Upper lobe of left lung (tissue), 6 donors: ENCODE data around the gene SLC6A4. TPM values are rescaled to one million over a fixed set of nuclear protein-coding genes. Genes with fewer than 3 reads are reported as not detected.
A peak's percentile ranks its signal among the peaks of the same experiment; 100 is the strongest.

Experiments
- ATAC-seq, 2 donors: fragments of 200-7000 bp; cut with Tn5 transposase; one replicate each; pipeline ENCODE4 v1.9.1; 2022; ENCODE audit warnings: mild to moderate bottlenecking in 2 of 2, moderate library complexity in 2 of 2; ENCODE audit not compliant: low FRiP score in 2 of 2
- DNase-seq, 2 donors: peaks; one replicate each; pipeline ENCODE4 v3.0.0-alpha.2; 2019 to 2020
- H3K27ac ChIP-seq, 4 donors: fragments of 200-600 bp; sonication (generic); one replicate each; pipeline ENCODE4 v1.5.1; 2016 to 2019
- H3K27me3 ChIP-seq, 4 donors: fragments of 200-600 bp; sonication (generic); one replicate each; pipeline ENCODE4 v1.5.1; 2017 to 2019
- H3K36me3 ChIP-seq, 4 donors: fragments of 200-600 bp; sonication (generic); one replicate each; pipeline ENCODE4 v1.5.1; 2016 to 2019
- H3K4me1 ChIP-seq, 4 donors: fragments of 200-600 bp; sonication (generic); one replicate each; pipeline ENCODE4 v1.5.1; 2018 to 2019
- H3K4me3 ChIP-seq, 4 donors: fragments of 200-600 bp; sonication (generic); one replicate each; pipeline ENCODE4 v1.5.1; 2017 to 2019; ENCODE audit warnings: mild to moderate bottlenecking in 2 of 4, moderate library complexity in 1 of 4
- H3K9me3 ChIP-seq, 4 donors: fragments of 200-600 bp; sonication (generic); one replicate each; pipeline ENCODE4 v1.5.1; 2018 to 2019
- EP300 ChIP-seq, 4 donors: sonication (generic); formaldehyde crosslinking; IDR thresholded peaks; one replicate each; pipeline ENCODE4 v1.5.1; 2017; ENCODE audit warnings: antibody characterized with exemption in 4 of 4, control low read depth in 2 of 4
- POLR2A ChIP-seq, 4 donors: fragments of 450-650 bp; IDR thresholded peaks; one replicate each; pipeline ENCODE4 v1.5.1; 2016 to 2017; ENCODE audit warnings: antibody characterized with exemption in 4 of 4, mild to moderate bottlenecking in 2 of 4
- POLR2AphosphoS5 ChIP-seq, 2 donors: sonication (generic); formaldehyde crosslinking; IDR thresholded peaks; one replicate each; pipeline ENCODE4 v1.5.1; 2017; ENCODE audit warnings: antibody characterized with exemption in 2 of 2
- WGBS, 2 donors: methylation state at CpG; one replicate each; pipeline ENCODE4 v1.1.5; 2017 to 2018; 5-methylcytosine and 5-hydroxymethylcytosine counted together
- total RNA-seq, 6 donors: library from RNA; depleted of rRNA in 4 of 6; stranded (reverse); fragments of >200 nt in 4 of 6; gene quantifications; one replicate each; pipeline versions ENCODE4 v1.1.0 to v1.2.1, GENCODE V29; 2016 to 2021
- TF ChIP-seq, protein P1 (sequence below), 6 experiments: fragments of 450-650 bp in 4 of 6; fragments of 200-600 bp in 2 of 6; sonication (generic) in 2 of 6; IDR thresholded peaks; one replicate each; pipeline ENCODE4 v1.5.1; 2016 to 2019; ENCODE audit warnings: antibody characterized with exemption in 6 of 6
- donor health status: DM: no; HTN: no; CAD: no; lungs with moderate emphysema.
- donor health status: DM: no; HTN: yes; CAD: no; lungs with severe emphysema.

The SLC6A4 gene
- total RNA-seq, result 100 to 1,000 TPM in 2 of 6 donors, 10 to 100 TPM in 4; 14.7 to 289 (median 44.8) TPM

DNA sequence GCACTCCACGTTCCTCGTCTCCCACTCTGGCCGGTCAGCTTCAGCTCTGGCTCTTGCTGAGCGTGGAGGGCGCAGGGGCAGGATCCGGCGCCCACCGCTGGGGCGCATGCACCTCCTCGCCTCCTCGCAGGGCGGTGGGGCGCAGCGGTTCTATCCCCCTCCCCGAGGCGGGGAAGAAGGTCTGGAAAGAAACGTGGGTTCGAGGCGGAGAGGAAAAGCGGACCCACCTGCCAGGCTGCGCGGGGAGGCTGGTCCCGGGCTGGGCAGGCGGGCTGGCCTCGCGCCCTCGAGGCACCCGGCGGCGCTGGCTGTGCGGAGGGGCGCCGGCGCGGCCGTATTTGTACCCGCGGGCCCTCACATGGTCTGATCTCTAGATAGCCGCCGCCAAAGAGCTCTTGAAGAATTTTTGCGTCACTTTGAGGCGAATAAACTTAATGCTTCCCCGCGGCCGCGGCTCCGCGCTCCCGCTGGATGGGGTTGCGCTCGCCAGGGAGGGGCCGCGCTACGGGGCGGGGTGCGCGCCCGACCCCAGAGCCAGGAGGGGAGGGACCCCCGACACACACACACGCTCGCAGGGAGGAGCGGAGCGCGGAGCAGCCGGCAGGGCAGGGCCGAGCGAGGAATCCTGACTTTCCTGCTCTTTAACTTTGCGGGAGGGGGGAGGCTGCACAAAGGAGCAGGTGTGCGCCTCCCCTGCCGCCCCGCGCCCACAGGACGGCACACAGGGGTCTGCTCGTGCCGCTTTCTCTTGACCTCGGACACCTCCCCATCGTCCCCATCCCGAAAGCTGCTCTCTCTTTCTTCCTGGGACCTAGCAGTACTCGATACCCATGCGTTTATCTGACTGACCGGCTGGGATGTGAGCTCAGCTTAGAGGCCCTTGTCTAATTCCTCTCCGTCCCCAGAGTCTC, at the start of gene SLC6A4:
Gene SLC6A4, minus strand, starts transcription at position 312 of the 911 bp plus-strand sequence. CDS start 13,739 bp downstream, outside the sequence.
- peak in 1 of 2 donors; percentile 53 for ATAC-seq
- TF ChIP-seq POLR2A (IDR thresholded peaks at IDR 0.05) (peak in 3 of 4 donors; percentile 39 to 76 (median 46)), POLR2AphosphoS5 (IDR thresholded peaks at IDR 0.05) (peak in 1 of 2 donors; percentile 56), EP300 (IDR thresholded peaks at IDR 0.05) (no peak)
- TF ChIP-seq, protein P1, sequence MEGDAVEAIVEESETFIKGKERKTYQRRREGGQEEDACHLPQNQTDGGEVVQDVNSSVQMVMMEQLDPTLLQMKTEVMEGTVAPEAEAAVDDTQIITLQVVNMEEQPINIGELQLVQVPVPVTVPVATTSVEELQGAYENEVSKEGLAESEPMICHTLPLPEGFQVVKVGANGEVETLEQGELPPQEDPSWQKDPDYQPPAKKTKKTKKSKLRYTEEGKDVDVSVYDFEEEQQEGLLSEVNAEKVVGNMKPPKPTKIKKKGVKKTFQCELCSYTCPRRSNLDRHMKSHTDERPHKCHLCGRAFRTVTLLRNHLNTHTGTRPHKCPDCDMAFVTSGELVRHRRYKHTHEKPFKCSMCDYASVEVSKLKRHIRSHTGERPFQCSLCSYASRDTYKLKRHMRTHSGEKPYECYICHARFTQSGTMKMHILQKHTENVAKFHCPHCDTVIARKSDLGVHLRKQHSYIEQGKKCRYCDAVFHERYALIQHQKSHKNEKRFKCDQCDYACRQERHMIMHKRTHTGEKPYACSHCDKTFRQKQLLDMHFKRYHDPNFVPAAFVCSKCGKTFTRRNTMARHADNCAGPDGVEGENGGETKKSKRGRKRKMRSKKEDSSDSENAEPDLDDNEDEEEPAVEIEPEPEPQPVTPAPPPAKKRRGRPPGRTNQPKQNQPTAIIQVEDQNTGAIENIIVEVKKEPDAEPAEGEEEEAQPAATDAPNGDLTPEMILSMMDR (IDR thresholded peaks at IDR 0.05), result no peak
- DNase-seq, result peak in 1 of 2 donors; percentile 85
- 2 to 4% methylated on average over 16 to 55 of the region's 82 CpGs for WGBS, 2 donors
- peaks cover 34 to 50% (median 39%) of the 10 kb centered on the region in 4 donors for H3K4me1 ChIP-seq
- no peaks in the 10 kb centered on the region for H3K36me3 ChIP-seq
- no peaks in the 10 kb centered on the region for H3K9me3 ChIP-seq
- H3K27ac ChIP-seq, result peak within 1 kb of the TSS; percentile 67 to 83 (median 78)
- H3K27me3 ChIP-seq, result peaks cover 0 to 23% (median 13%) of the 10 kb centered on the region in 4 donors
- H3K4me3 ChIP-seq, result peak within 1 kb of the TSS; percentile 39 to 66 (median 56)

DNA sequence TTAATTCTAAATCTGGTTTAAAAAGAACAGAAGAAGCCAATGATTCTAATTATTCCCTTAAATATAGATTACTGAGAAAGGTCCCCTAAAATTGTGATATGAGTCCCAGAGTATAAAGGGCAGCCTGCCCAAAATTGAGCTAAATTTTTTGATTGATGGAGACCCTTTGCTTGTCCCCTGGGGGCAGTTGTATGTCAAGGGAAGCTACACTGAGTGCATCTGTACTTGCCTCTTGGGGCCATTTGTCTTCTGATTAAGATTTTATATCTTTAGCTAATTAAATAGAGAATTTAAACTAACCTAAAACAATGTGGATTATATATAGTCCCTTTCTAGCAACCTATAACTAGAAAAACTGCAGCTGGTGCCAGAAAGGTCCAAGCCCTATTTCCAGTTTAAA, 43.7 kb upstream of the SLC6A4 start:
- no peak overlapping the region for H3K4me3 ChIP-seq
- ATAC-seq (no peak), DNase-seq (no peak)
- H3K4me1 ChIP-seq, result peaks cover 0 to 7% (median 3%) of the 10 kb centered on the region in 4 donors
- H3K27me3 ChIP-seq, result no peaks in the 10 kb centered on the region
- H3K27ac ChIP-seq, result no peak overlapping the region
- TF ChIP-seq EP300 (IDR thresholded peaks at IDR 0.05), result no peak
- TF ChIP-seq, protein P1 (IDR thresholded peaks at IDR 0.05), result no peak
- no peak for TF ChIP-seq POLR2A (IDR thresholded peaks at IDR 0.05)
- TF ChIP-seq POLR2AphosphoS5 (IDR thresholded peaks at IDR 0.05), result no peak
- peaks cover 0 to 54% (median 17%) of the 10 kb centered on the region in 4 donors for H3K36me3 ChIP-seq
- H3K9me3 ChIP-seq, result no peaks in the 10 kb centered on the region

DNA sequence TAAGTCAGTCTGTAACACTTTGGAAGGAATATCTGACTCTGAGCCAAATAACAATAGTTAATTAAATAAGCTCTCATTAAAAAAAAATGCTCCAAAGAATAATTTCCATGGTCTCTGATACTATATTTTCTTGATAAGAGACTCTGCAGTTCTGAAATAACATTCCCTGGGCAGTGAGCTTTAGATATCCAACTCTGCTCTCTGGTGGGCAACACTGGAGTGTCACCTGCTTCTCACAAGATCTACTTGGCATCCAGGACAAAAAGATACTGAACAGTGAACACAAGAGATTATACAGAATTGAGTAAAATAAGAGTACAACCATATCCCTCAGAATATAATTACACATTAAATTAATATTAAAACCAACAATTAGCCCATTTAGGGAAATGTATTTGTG, 42.5 kb upstream of the SLC6A4 start:
- no peak for TF ChIP-seq POLR2A (IDR thresholded peaks at IDR 0.05)
- no peak for TF ChIP-seq EP300 (IDR thresholded peaks at IDR 0.05)
- TF ChIP-seq, protein P1 (IDR thresholded peaks at IDR 0.05), result peak in 5 of 6 experiments; percentile 33 to 59 (median 49)
- TF ChIP-seq POLR2AphosphoS5 (IDR thresholded peaks at IDR 0.05), result no peak
- Histone ChIP-seq H3K27me3 (no peaks in the 10 kb centered on the region), H3K36me3 (peaks cover 3 to 50% (median 20%) of the 10 kb centered on the region in 4 donors), H3K4me3 (no peak overlapping the region), H3K4me1 (peaks cover 0 to 7% (median 3%) of the 10 kb centered on the region in 4 donors), H3K27ac (no peak overlapping the region), H3K9me3 (no peaks in the 10 kb centered on the region)
- ATAC-seq, result no peak
- no peak for DNase-seq

DNA sequence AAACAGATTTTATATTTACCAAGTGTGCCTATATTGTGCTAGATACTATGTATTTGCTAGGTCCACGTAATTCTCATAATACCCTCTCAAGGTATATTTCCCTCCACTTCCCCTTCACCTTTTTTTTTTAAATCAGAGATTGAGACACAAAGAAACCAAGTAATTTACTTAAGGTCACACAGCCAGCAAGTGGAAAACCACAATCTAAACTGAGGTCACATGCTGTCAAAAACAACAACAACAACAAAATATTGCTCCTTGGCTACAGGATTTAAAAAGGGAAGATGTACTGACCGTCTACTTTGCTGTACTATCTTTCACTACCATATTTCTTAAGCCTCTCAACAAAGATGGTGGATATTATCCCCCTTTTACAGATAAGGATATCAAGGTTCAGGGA, 40.4 kb upstream of the SLC6A4 start:
- Histone ChIP-seq H3K4me3 (no peak overlapping the region), H3K27me3 (no peaks in the 10 kb centered on the region), H3K9me3 (no peaks in the 10 kb centered on the region), H3K4me1 (peaks cover 0 to 7% (median 3%) of the 10 kb centered on the region in 4 donors), H3K27ac (no peak overlapping the region), H3K36me3 (peaks cover 12 to 62% (median 28%) of the 10 kb centered on the region in 4 donors)
- 69 to 81% methylated on average over 2 of the region's 2 CpGs for WGBS, 2 donors
- no peak for ATAC-seq
- DNase-seq, result no peak
- TF ChIP-seq EP300 (IDR thresholded peaks at IDR 0.05) (no peak), POLR2A (IDR thresholded peaks at IDR 0.05) (no peak), POLR2AphosphoS5 (IDR thresholded peaks at IDR 0.05) (no peak)
- TF ChIP-seq, protein P1 (IDR thresholded peaks at IDR 0.05), result no peak
